Endothelial cell of umbilical vein (primary cell): Measurements from ENCODE around the gene ZC2HC1C. TPM values are rescaled to one million over a fixed set of nuclear protein-coding genes. Genes with fewer than 3 reads are reported as not detected.

Experiments used
- BruUV-seq: library from RNA; stranded (reverse); fragments of 400-500 nt; replicated peaks from 2 replicates; lab custom pipeline; 2021; lab: Mats Ljungman, UMichigan
- CTCF ChIA-PET: fragments of 300-600, 350-600 bp; sonication (Branson Sonifier 250); formaldehyde crosslinking; loops from one replicate; lab custom pipeline; 2021; ENCODE audit warnings: antibody characterized with exemption, inconsistent platforms; lab: Charles Lee
- POLR2A ChIA-PET: fragments of 300-600, 350-600 bp; sonication (Branson Sonifier 250); formaldehyde crosslinking; loops from one replicate; lab custom pipeline; 2021; ENCODE audit warnings: antibody characterized with exemption, inconsistent platforms; lab: Charles Lee
- DNase-seq: peaks from one replicate; pipeline ENCODE4 v3.0.0-alpha.2; 2011; ENCODE audit warnings: low read depth, low spot score
- FAIRE-seq: peaks from 2 replicates; lab custom pipeline; 2011; peaks lifted over from hg19 to GRCh38; lab: Jason Lieb, UNC
- H2AFZ ChIP-seq: 2 replicates; pipeline ENCODE4 v1.6.0; 2012; ENCODE audit warnings: low read depth, low read length, control low read depth, inconsistent platforms
- H3K27ac ChIP-seq: 2 replicates; pipeline ENCODE4 v1.5.1; 2011; ENCODE audit warnings: low read depth, mild to moderate bottlenecking, control low read depth, low read length, moderate library complexity; ENCODE audit not compliant: insufficient read depth
- H3K27me3 ChIP-seq, 2 experiments: 2 replicates each; pipeline versions ENCODE4 v1.6.0 to v1.6.1; 2011; ENCODE audit warnings: low read length in 2 of 2, mixed read lengths in 1 of 2; ENCODE audit not compliant: control insufficient read depth in 2 of 2, insufficient read depth in 2 of 2
- H3K36me3 ChIP-seq, 2 experiments: 2 replicates in 1 of 2; 3 replicates in 1 of 2; pipeline ENCODE4 v1.5.1; 2011; ENCODE audit warnings: low read length in 2 of 2, mild to moderate bottlenecking in 1 of 2, moderate library complexity in 1 of 2; ENCODE audit not compliant: control insufficient read depth in 2 of 2, insufficient read depth in 2 of 2; ENCODE audit errors: extremely low read depth in 1 of 2
- H3K4me1 ChIP-seq: 3 replicates; pipeline ENCODE4 v1.5.1; 2011; ENCODE audit warnings: mild to moderate bottlenecking, low read length; ENCODE audit not compliant: control insufficient read depth, insufficient read depth; ENCODE audit errors: extremely low read depth
- H3K4me2 ChIP-seq: 2 replicates; pipeline ENCODE4 v1.6.1; 2011; ENCODE audit warnings: low read length, control low read depth, mixed read lengths; ENCODE audit not compliant: insufficient read depth
- H3K4me3 ChIP-seq, 3 experiments: fragments of 200-600 bp in 1 of 3; sonication (generic), shearing (Covaris generic) in 1 of 3; replicated peaks in 1 of 3; 2 replicates each; pipeline ENCODE4 v1.5.1; 2011 to 2016; ENCODE audit warnings: control low read depth in 3 of 3, low read length in 3 of 3, mild to moderate bottlenecking in 2 of 3, inconsistent platforms in 1 of 3, low read depth in 1 of 3, moderate library complexity in 1 of 3; ENCODE audit not compliant: insufficient read depth in 1 of 3
- H3K79me2 ChIP-seq: 2 replicates; pipeline ENCODE4 v1.6.0; 2012; ENCODE audit warnings: low read length, inconsistent platforms; ENCODE audit not compliant: control insufficient read depth, insufficient read depth
- H3K9ac ChIP-seq: replicated peaks from 2 replicates; pipeline ENCODE3; 2011; ENCODE audit warnings: low read length, control low read depth; ENCODE audit not compliant: insufficient read depth; ENCODE audit errors: extremely low read depth
- H3K9me1 ChIP-seq: replicated peaks from 3 replicates; pipeline ENCODE4 v1.6.0; 2011; ENCODE audit warnings: mild to moderate bottlenecking, low read length; ENCODE audit not compliant: control insufficient read depth, insufficient read depth; ENCODE audit errors: extremely low read depth
- H3K9me3 ChIP-seq: replicated peaks from 2 replicates; pipeline ENCODE4 v1.5.1; 2012; ENCODE audit warnings: low read length, inconsistent platforms; ENCODE audit not compliant: control insufficient read depth, insufficient read depth
- H4K20me1 ChIP-seq: replicated peaks from 2 replicates; pipeline ENCODE3; 2011; ENCODE audit warnings: mild to moderate bottlenecking, low read length; ENCODE audit not compliant: control insufficient read depth, insufficient read depth; ENCODE audit errors: extremely low read depth
- CTCF ChIP-seq, 2 donors: IDR thresholded peaks; 1 replicate in 1 of 2; 2 replicates in 1 of 2; pipeline ENCODE4 v1.5.1; 2011; ENCODE audit warnings: low read length in 2 of 2, mild to moderate bottlenecking in 2 of 2, moderate library complexity in 2 of 2, control low read depth in 1 of 2, inconsistent platforms in 1 of 2, low read depth in 1 of 2; ENCODE audit not compliant: insufficient read depth in 1 of 2; ENCODE audit errors: extremely low read depth in 1 of 2
- EZH2 ChIP-seq: IDR thresholded peaks from 2 replicates; pipeline ENCODE4 v1.6.1; 2012; ENCODE audit warnings: borderline replicate concordance, low read depth, mild to moderate bottlenecking, moderate library complexity, low read length, inconsistent platforms; ENCODE audit not compliant: severe bottlenecking
- FOS ChIP-seq: IDR thresholded peaks from 2 replicates; pipeline ENCODE4 v1.6.1; 2011; ENCODE audit warnings: mild to moderate bottlenecking, low read length, moderate library complexity, borderline replicate concordance; ENCODE audit not compliant: insufficient read depth
- GATA2 ChIP-seq: IDR thresholded peaks from 2 replicates; pipeline ENCODE4 v1.7.0; 2011; ENCODE audit warnings: low read depth, mild to moderate bottlenecking, moderate library complexity, mixed read lengths, low read length; ENCODE audit not compliant: insufficient read length, insufficient read depth
- JUN ChIP-seq: IDR thresholded peaks from 2 replicates; pipeline ENCODE4 v1.6.1; 2011; ENCODE audit warnings: borderline replicate concordance, low read depth; ENCODE audit not compliant: insufficient read length, insufficient read depth
- MAX ChIP-seq: IDR thresholded peaks from 2 replicates; pipeline ENCODE4 v1.6.1; 2011; ENCODE audit not compliant: insufficient read depth, insufficient read length
- MYC ChIP-seq: IDR thresholded peaks from one replicate; pipeline ENCODE4 v1.6.1; 2011; ENCODE audit warnings: mild to moderate bottlenecking, low read depth, low read length
- POLR2A ChIP-seq: IDR thresholded peaks from 2 replicates; pipeline ENCODE4 v1.6.1; 2012; ENCODE audit warnings: low read depth, mild to moderate bottlenecking, control low read depth, low read length
- POLR2AphosphoS5 ChIP-seq: IDR thresholded peaks from 2 replicates; pipeline ENCODE4 v1.6.1; 2012; ENCODE audit warnings: low read depth, mild to moderate bottlenecking, control low read depth, low read length, moderate library complexity; ENCODE audit not compliant: insufficient read depth
- dilution Hi-C: fragments of 300-500 bp; cut with MboI; formaldehyde crosslinking; loops from one replicate; pipeline ENCODE4 v1.15.0; 2019; ENCODE audit warnings: low sequenced_read_pairs; ENCODE audit not compliant: extremely low pct_ligation_motif_present
- intact Hi-C: fragments of 100-400 bp; cut with micrococcal nuclease; formaldehyde crosslinking; loops from one replicate; pipeline ENCODE4 v1.10.0; 2022
- polyA plus RNA-seq, 4 experiments: library from polyadenylated mRNA; depleted of rRNA in 3 of 4; stranded (reverse) in 3 of 4; unstranded in 1 of 4; fragments of >200 nt; gene quantifications; 2 replicates each; pipeline versions ENCODE4 v1.2.1 to v1.2.3, GENCODE V29; 2011 to 2012; ENCODE audit warnings: missing spikeins in 1 of 4
- total RNA-seq: library from RNA; stranded (reverse); gene quantifications from 2 replicates; pipeline ENCODE4 v1.2.3, GENCODE V29; 2021

ZC2HC1C gene
- total and polyA plus RNA-seq, 2 donors (not counting 3 experiments of a cell fraction or from before 2014, with no cell fraction given): 0.84 to 0.91 TPM

GRCh38 chr14:75025876-75026275, 43.6 kb upstream of the ZC2HC1C start:
- no peaks in the 10 kb centered on the region for H3K79me2 ChIP-seq
- TF ChIP-seq CTCF (IDR thresholded peaks at IDR 0.05; ENCODE audit: extremely low read depth in 1 of 2, insufficient read depth in 1 of 2, low read depth in 1 of 2, low read length in 2 of 2) (no peak), MAX (no peak), FOS (no peak), JUN (no peak)
- ChIA-PET CTCF (interaction anchor here (1.4 to 5.7 kb wide), 7 partner anchors 9 to 80 kb away, joined by 4 to 25 read pairs (median 5); partner anchors contain the start of genes ACYP1 and ZC2HC1C), POLR2A (no interaction called here)
- peak overlapping the region; percentile 76 for H3K27ac ChIP-seq
- H3K4me2 ChIP-seq: peak overlapping the region; percentile 14
- peaks cover 23% of the 10 kb centered on the region for H3K4me1 ChIP-seq
- FAIRE-seq (no peak), DNase-seq (no peak)
- no peak overlapping the region for H3K9ac ChIP-seq
- no peaks in the 10 kb centered on the region for H3K9me3 ChIP-seq
- no peak overlapping the region for H2AFZ ChIP-seq
- BruUV-seq: no TSS peak
- H3K4me3 ChIP-seq: no peak overlapping the region
- H4K20me1 ChIP-seq: no peaks in the 10 kb centered on the region
- H3K9me1 ChIP-seq: no peaks in the 10 kb centered on the region
- intact Hi-C loops (no loop called here), dilution Hi-C loops (no loop called here)
- H3K27me3 ChIP-seq: no peaks in the 10 kb centered on the region
- no peaks in the 10 kb centered on the region for H3K36me3 ChIP-seq

- CTCF ChIA-PET: interaction anchor here (1.1 kb wide), 1 partner anchor 26 kb away, joined by 3 read pairs; no protein-coding TSS in a partner anchor
- Histone ChIP-seq H3K4me3 (no peak overlapping the region), H3K27ac (no peak overlapping the region), H3K36me3 (peaks cover 0 to 6% of the 10 kb centered on the region in 2 experiments), H2AFZ (no peak overlapping the region), H3K9ac (no peak overlapping the region), H3K9me1 (no peaks in the 10 kb centered on the region), H3K27me3 (no peaks in the 10 kb centered on the region), H3K9me3 (no peaks in the 10 kb centered on the region), H4K20me1 (no peaks in the 10 kb centered on the region), H3K4me2 (no peak overlapping the region), H3K4me1 (peaks cover 12% of the 10 kb centered on the region), H3K79me2 (no peaks in the 10 kb centered on the region)
- intact Hi-C loops: no loop called here
- FAIRE-seq: no peak
- TF ChIP-seq GATA2 (no peak), CTCF (IDR thresholded peaks at IDR 0.05; ENCODE audit: extremely low read depth in 1 of 2, insufficient read depth in 1 of 2, low read depth in 1 of 2, low read length in 2 of 2) (no peak), MYC (no peak), POLR2AphosphoS5 (no peak), FOS (no peak), POLR2A (no peak), JUN (no peak), MAX (no peak), EZH2 (no peak)
- no peak for DNase-seq
- POLR2A ChIA-PET: no interaction called here
- BruUV-seq: no TSS peak
- dilution Hi-C loops: no loop called here
Observed at GRCh38 chr14:75030147-75030546, 39.3 kb upstream of the ZC2HC1C start.
